ENCODE results near the gene ATE1.

GRCh38 chr10:121865554-121865953 lies 62.3 kb downstream of the ATE1 start:
- TF ChIP-seq, protein P1, sequence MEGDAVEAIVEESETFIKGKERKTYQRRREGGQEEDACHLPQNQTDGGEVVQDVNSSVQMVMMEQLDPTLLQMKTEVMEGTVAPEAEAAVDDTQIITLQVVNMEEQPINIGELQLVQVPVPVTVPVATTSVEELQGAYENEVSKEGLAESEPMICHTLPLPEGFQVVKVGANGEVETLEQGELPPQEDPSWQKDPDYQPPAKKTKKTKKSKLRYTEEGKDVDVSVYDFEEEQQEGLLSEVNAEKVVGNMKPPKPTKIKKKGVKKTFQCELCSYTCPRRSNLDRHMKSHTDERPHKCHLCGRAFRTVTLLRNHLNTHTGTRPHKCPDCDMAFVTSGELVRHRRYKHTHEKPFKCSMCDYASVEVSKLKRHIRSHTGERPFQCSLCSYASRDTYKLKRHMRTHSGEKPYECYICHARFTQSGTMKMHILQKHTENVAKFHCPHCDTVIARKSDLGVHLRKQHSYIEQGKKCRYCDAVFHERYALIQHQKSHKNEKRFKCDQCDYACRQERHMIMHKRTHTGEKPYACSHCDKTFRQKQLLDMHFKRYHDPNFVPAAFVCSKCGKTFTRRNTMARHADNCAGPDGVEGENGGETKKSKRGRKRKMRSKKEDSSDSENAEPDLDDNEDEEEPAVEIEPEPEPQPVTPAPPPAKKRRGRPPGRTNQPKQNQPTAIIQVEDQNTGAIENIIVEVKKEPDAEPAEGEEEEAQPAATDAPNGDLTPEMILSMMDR (IDR thresholded peaks at IDR 0.05; ENCODE audit: low read depth, low read length): no peak
- TF ChIP-seq, protein P2, sequence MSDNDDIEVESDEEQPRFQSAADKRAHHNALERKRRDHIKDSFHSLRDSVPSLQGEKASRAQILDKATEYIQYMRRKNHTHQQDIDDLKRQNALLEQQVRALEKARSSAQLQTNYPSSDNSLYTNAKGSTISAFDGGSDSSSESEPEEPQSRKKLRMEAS (IDR thresholded peaks at IDR 0.05; ENCODE audit: low read depth, low read length): no peak
- TF ChIP-seq POLR2A (IDR thresholded peaks at IDR 0.05; ENCODE audit: extremely low read depth, insufficient read length): no peak
- no peak for TF ChIP-seq MYC (IDR thresholded peaks at IDR 0.05; ENCODE audit: low read depth, low read length)
